ENCODE results near the gene CTBP1.

DNA sequence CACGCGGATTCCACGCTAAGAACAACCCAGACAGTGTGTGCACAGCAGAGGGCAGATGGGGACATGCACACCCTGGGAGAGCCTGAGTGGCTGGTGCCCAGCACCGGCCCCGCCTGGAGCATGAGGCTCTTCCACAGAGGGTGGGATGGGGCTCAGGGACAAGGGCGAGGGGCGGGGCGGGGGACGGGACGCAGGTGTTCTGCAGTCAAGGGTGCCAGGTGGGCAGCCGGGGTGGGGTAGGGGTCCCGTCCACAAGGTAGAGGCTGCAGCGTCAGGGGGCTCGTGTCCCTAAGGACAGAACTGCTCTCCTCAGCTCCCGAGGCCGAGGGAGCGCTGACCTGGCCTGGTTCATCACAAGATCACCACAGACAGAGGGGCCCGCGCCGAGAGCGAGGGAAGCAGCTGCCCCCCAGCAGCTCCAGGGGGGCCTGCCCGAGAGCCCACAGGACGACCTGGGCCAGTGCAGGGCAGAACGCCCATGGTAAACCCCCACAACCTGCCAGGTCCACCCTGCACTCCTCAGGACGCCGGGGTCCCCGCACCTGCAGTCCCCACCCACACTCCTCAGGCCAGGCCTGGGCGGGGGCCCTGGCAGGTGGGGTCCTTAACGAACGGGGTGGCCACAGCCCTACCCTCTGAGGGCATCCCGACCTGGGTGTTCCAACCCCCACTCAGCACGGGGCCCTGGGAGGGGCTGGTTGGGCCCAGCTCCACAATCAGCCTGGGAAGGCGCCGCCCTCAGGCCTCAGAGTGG, 26.7 kb downstream of the CTBP1 start:
- TF ChIP-seq, protein P1, sequence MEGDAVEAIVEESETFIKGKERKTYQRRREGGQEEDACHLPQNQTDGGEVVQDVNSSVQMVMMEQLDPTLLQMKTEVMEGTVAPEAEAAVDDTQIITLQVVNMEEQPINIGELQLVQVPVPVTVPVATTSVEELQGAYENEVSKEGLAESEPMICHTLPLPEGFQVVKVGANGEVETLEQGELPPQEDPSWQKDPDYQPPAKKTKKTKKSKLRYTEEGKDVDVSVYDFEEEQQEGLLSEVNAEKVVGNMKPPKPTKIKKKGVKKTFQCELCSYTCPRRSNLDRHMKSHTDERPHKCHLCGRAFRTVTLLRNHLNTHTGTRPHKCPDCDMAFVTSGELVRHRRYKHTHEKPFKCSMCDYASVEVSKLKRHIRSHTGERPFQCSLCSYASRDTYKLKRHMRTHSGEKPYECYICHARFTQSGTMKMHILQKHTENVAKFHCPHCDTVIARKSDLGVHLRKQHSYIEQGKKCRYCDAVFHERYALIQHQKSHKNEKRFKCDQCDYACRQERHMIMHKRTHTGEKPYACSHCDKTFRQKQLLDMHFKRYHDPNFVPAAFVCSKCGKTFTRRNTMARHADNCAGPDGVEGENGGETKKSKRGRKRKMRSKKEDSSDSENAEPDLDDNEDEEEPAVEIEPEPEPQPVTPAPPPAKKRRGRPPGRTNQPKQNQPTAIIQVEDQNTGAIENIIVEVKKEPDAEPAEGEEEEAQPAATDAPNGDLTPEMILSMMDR (IDR thresholded peaks at IDR 0.05), result no peak
- TF ChIP-seq EP300 (IDR thresholded peaks at IDR 0.05) (no peak), POLR2AphosphoS5 (IDR thresholded peaks at IDR 0.05) (no peak)
